Esophagus muscularis mucosa (tissue), 4 donors: ENCODE measurements around the gene CYLC1. TPM values are rescaled to one million over a fixed set of nuclear protein-coding genes. Genes with fewer than 3 reads are reported as not detected.

Experiments
- DNase-seq: peaks from one replicate; pipeline ENCODE4 v3.0.0-alpha.2; 2017; ENCODE audit errors: extremely low spot score
- H3K27ac ChIP-seq, 4 donors: fragments of 200-600 bp; sonication (generic); replicated peaks in 1 of 4; 1 replicate in 3 of 4; 2 replicates in 1 of 4; pipeline ENCODE4 v1.5.1; 2016 to 2019; ENCODE audit warnings: mild to moderate bottlenecking in 1 of 4
- H3K27me3 ChIP-seq, 4 donors: fragments of 200-600 bp; sonication (generic); one replicate each; pipeline versions ENCODE4 v1.5.1 to v1.6.0; 2016 to 2019
- H3K36me3 ChIP-seq, 4 donors: fragments of 200-600 bp; sonication (generic); one replicate each; pipeline ENCODE4 v1.5.1; 2016 to 2019
- H3K4me1 ChIP-seq, 4 donors: fragments of 200-600 bp; sonication (generic); one replicate each; pipeline ENCODE4 v1.5.1; 2016 to 2019
- H3K4me3 ChIP-seq, 4 donors: fragments of 200-600 bp; sonication (generic); 1 replicate in 2 of 4; 2 replicates in 2 of 4; pipeline ENCODE4 v1.5.1; 2016 to 2019; ENCODE audit warnings: mild to moderate bottlenecking in 4 of 4, moderate library complexity in 1 of 4
- H3K9me3 ChIP-seq, 4 donors: fragments of 200-600 bp; sonication (generic); 1 replicate in 3 of 4; 2 replicates in 1 of 4; pipeline ENCODE4 v1.5.1; 2016 to 2019
- EP300 ChIP-seq: sonication (generic); formaldehyde crosslinking; IDR thresholded peaks from one replicate; pipeline ENCODE4 v1.6.1; 2017; ENCODE audit warnings: antibody characterized with exemption
- POLR2A ChIP-seq: fragments of 450-650 bp; IDR thresholded peaks from one replicate; pipeline ENCODE4 v1.6.1; 2017; ENCODE audit warnings: antibody characterized with exemption, moderate library complexity, mild to moderate bottlenecking, low read depth
- POLR2AphosphoS5 ChIP-seq, 2 donors: sonication (generic); formaldehyde crosslinking; IDR thresholded peaks; one replicate each; pipeline ENCODE4 v1.6.1; 2017; ENCODE audit warnings: antibody characterized with exemption in 2 of 2
- WGBS: methylation state at CpG from one replicate; pipeline ENCODE4 v1.1.5; 2018; 5-methylcytosine and 5-hydroxymethylcytosine counted together
- intact Hi-C: fragments of 100-400 bp; cut with DNase I; formaldehyde crosslinking; loops from one replicate; pipeline ENCODE4 v1.15.1; 2023
- total RNA-seq, 4 donors: library from RNA; depleted of rRNA; stranded (reverse); fragments of >200 nt; gene quantifications; one replicate each; pipeline versions ENCODE4 v1.1.0 to v1.2.1, GENCODE V29; 2016
- TF ChIP-seq, protein P1 (sequence below), 3 experiments: fragments of 200-600 bp in 2 of 3; fragments of 450-650 bp in 1 of 3; sonication (generic) in 2 of 3; IDR thresholded peaks; one replicate each; pipeline ENCODE4 v1.5.1; 2017 to 2019; ENCODE audit warnings: antibody characterized with exemption in 3 of 3, mild to moderate bottlenecking in 2 of 3, moderate library complexity in 1 of 3

Gene CYLC1
- total RNA-seq, 4 donors from 2014 or later, result not detected

DNA sequence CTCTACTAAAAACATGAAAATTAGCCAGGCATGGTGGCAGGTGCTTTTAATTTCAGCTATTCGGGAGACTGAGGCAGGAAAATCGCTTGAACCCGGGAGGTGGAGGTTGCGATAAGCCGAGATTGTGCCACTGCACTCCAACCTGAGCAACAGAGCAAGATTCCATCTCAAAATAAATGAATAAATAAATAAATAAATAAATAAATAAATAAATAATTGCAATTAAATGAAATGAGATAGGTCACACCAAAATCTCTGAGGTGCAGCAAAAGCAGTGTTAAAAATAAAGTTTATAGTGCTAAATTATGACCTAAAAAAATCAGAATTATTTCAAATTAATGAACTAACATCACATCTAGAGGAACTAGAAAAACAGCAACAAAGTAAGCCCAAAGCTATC lies 13.6 kb upstream of the CYLC1 start:
- TF ChIP-seq POLR2A, result no peak
- TF ChIP-seq, protein P1, sequence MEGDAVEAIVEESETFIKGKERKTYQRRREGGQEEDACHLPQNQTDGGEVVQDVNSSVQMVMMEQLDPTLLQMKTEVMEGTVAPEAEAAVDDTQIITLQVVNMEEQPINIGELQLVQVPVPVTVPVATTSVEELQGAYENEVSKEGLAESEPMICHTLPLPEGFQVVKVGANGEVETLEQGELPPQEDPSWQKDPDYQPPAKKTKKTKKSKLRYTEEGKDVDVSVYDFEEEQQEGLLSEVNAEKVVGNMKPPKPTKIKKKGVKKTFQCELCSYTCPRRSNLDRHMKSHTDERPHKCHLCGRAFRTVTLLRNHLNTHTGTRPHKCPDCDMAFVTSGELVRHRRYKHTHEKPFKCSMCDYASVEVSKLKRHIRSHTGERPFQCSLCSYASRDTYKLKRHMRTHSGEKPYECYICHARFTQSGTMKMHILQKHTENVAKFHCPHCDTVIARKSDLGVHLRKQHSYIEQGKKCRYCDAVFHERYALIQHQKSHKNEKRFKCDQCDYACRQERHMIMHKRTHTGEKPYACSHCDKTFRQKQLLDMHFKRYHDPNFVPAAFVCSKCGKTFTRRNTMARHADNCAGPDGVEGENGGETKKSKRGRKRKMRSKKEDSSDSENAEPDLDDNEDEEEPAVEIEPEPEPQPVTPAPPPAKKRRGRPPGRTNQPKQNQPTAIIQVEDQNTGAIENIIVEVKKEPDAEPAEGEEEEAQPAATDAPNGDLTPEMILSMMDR (IDR thresholded peaks at IDR 0.05), result no peak
- no peak for TF ChIP-seq EP300
- no peak for TF ChIP-seq POLR2AphosphoS5 (IDR thresholded peaks at IDR 0.05)
- Histone ChIP-seq H3K4me1 (no peaks in the 10 kb centered on the region), H3K27ac (no peak overlapping the region), H3K9me3 (no peaks in the 10 kb centered on the region), H3K36me3 (no peaks in the 10 kb centered on the region), H3K4me3 (no peak overlapping the region), H3K27me3 (no peaks in the 10 kb centered on the region)
- no peak for DNase-seq
- intact Hi-C loops, result no loop called here
- 89% methylated on average over 5 of the region's 5 CpGs for WGBS

GRCh38 chrX:83888585-83888984 lies 27.6 kb downstream of the CYLC1 start:
- DNase-seq, result no peak
- H3K27me3 ChIP-seq, result no peaks in the 10 kb centered on the region
- H3K4me1 ChIP-seq, result no peaks in the 10 kb centered on the region
- no peak for TF ChIP-seq EP300
- no peak for TF ChIP-seq POLR2A
- TF ChIP-seq, protein P1 (IDR thresholded peaks at IDR 0.05), result no peak
- TF ChIP-seq POLR2AphosphoS5 (IDR thresholded peaks at IDR 0.05), result no peak
- H3K4me3 ChIP-seq, result no peak overlapping the region
- intact Hi-C loops, result no loop called here
- no peak overlapping the region for H3K27ac ChIP-seq
- no peaks in the 10 kb centered on the region for H3K36me3 ChIP-seq
- 97% methylated on average over 2 of the region's 2 CpGs for WGBS
- H3K9me3 ChIP-seq, result no peaks in the 10 kb centered on the region

DNA sequence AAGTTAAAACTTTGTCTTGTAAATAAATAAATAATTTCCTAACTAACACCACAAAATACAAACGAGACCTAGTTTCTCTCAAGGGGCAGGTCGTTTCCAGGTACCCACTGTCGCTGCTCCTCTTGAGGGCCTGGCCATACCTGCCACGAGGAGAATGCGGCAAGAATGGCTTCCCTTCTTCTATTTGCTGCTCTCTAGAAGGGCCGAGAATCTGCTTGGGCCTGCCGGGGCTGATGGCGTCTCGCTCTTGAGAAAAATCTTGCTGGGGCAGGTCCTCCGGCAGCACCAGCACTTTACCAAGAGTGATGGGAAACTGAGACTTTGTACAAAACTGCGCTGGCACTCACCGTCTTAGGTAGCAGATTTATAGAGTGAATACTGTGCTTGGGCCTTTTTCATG lies 31.5 kb downstream of the CYLC1 start:
- TF ChIP-seq POLR2AphosphoS5 (IDR thresholded peaks at IDR 0.05) (no peak), POLR2A (no peak), EP300 (no peak)
- TF ChIP-seq, protein P1 (IDR thresholded peaks at IDR 0.05), result no peak

GRCh38 chrX:83906921-83907320 lies 46.0 kb downstream of the CYLC1 start:
- intact Hi-C loops, result no loop called here
- no peak overlapping the region for H3K27ac ChIP-seq
- no peaks in the 10 kb centered on the region for H3K9me3 ChIP-seq
- WGBS, result 86% methylated on average over 3 of the region's 3 CpGs
- no peak for TF ChIP-seq EP300
- no peak for TF ChIP-seq POLR2A
- TF ChIP-seq, protein P1 (IDR thresholded peaks at IDR 0.05), result no peak
- no peak for TF ChIP-seq POLR2AphosphoS5 (IDR thresholded peaks at IDR 0.05)
- no peaks in the 10 kb centered on the region for H3K4me1 ChIP-seq
- no peaks in the 10 kb centered on the region for H3K36me3 ChIP-seq
- DNase-seq, result no peak
- H3K27me3 ChIP-seq, result no peaks in the 10 kb centered on the region
- no peak overlapping the region for H3K4me3 ChIP-seq

More for the DNA sequence above, 31.5 kb downstream of the CYLC1 start:
- DNase-seq, result no peak
- WGBS, result 64% methylated on average over 5 of the region's 12 CpGs
- H3K4me1 ChIP-seq, result no peaks in the 10 kb centered on the region
- H3K9me3 ChIP-seq, result no peaks in the 10 kb centered on the region
- no peak overlapping the region for H3K4me3 ChIP-seq
- intact Hi-C loops, result no loop called here
- H3K36me3 ChIP-seq, result no peaks in the 10 kb centered on the region
- H3K27me3 ChIP-seq, result no peaks in the 10 kb centered on the region
- no peak overlapping the region for H3K27ac ChIP-seq

- Histone ChIP-seq H3K27me3 (no peaks in the 10 kb centered on the region), H3K4me1 (no peaks in the 10 kb centered on the region), H3K4me3 (no peak overlapping the region), H3K9me3 (no peaks in the 10 kb centered on the region), H3K27ac (no peak overlapping the region), H3K36me3 (no peaks in the 10 kb centered on the region)
- no peak for DNase-seq
- intact Hi-C loops, result no loop called here
- 29% methylated on average over 2 of the region's 2 CpGs for WGBS
- TF ChIP-seq, protein P1 (IDR thresholded peaks at IDR 0.05), result peak in 1 of 3 experiments; percentile 11
- no peak for TF ChIP-seq POLR2A
These were observed 55.6 kb downstream of the CYLC1 start for GRCh38 chrX:83916525-83916924.
